GM12873 (cell line): Measurements from ENCODE around the gene PPFIA2.

Experiments
- TF ChIP-seq, protein P1 (sequence below): IDR thresholded peaks from 2 replicates; pipeline ENCODE4 v1.5.1; 2012; ENCODE audit warnings: low read depth, mild to moderate bottlenecking, moderate library complexity, low read length, control low read depth; ENCODE audit not compliant: insufficient read depth; ENCODE audit errors: missing control alignments

Gene PPFIA2

GRCh38 chr12:81718616-81719015 lies 40.5 kb downstream of the PPFIA2 start:
- TF ChIP-seq, protein P1, sequence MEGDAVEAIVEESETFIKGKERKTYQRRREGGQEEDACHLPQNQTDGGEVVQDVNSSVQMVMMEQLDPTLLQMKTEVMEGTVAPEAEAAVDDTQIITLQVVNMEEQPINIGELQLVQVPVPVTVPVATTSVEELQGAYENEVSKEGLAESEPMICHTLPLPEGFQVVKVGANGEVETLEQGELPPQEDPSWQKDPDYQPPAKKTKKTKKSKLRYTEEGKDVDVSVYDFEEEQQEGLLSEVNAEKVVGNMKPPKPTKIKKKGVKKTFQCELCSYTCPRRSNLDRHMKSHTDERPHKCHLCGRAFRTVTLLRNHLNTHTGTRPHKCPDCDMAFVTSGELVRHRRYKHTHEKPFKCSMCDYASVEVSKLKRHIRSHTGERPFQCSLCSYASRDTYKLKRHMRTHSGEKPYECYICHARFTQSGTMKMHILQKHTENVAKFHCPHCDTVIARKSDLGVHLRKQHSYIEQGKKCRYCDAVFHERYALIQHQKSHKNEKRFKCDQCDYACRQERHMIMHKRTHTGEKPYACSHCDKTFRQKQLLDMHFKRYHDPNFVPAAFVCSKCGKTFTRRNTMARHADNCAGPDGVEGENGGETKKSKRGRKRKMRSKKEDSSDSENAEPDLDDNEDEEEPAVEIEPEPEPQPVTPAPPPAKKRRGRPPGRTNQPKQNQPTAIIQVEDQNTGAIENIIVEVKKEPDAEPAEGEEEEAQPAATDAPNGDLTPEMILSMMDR: no peak

GRCh38 chr12:81712536-81712935 lies 46.6 kb downstream of the PPFIA2 start:
- TF ChIP-seq, protein P1: no peak

DNA sequence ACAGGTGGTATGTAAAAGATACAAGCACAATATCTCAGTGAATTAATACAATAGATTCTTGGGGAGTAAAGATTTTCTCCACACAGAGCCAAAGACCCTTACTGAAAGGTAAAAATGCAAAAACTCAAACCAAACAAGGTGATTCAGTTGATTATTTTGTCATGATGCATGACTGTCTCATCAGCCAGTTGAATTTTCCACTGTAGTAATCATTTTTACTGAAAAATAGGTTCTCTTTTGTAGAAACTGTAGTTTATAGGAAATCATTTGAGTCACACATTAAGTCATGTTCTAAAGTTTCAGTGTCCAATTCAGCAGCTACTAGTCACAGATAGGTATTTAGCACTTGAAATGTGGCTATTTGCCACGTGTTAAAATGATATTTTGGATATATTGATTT lies 53.6 kb downstream of the PPFIA2 start:
- TF ChIP-seq, protein P1: no peak

GRCh38 chr12:81699551-81699950 lies 59.6 kb downstream of the PPFIA2 start:
- TF ChIP-seq, protein P1: no peak

GRCh38 chr12:81692008-81692407 lies 67.1 kb downstream of the PPFIA2 start:
- TF ChIP-seq, protein P1: no peak

DNA sequence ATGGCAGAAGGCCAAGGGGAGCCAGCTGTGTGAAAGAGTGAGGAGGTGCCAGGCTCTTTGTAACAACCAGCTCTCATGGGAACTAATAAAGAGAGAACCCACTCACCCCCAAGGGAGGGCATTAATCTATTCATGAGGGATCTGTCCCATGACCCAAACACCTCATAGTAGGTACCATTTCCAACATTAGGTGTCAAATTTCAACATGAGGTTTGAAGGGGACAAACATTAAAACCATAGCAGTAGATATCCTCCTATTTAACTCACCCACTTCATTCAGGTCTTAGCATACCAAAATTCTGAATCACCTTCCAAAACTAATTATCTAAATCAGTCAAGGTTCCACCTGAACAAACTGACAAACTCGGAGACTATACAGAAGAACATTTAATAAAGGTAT lies 75.3 kb downstream of the PPFIA2 start:
- TF ChIP-seq, protein P1: no peak

DNA sequence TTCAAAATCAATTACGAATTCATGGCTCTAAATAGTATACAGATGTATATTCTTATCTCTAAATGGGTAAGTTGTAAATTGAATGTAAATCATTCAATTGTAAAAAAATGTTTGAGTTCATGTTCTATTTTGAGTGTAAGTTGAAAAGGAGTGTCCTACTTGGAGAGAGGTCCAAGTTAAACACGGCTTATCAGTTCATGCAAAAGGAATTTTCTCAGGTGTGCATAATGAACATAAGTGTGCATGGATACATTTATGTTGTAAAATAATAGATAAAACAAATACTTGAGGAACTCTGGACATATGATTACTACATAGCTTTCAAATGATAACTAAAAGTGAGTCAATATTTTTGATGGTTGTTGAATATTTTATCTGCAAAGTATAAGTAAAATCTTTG lies 79.5 kb downstream of the PPFIA2 start:
- TF ChIP-seq, protein P1: no peak
